Neuronal stem cell (in vitro differentiated cells): ENCODE measurements around the gene BID.

ENCODE experiments used
- DNase-seq: peaks from one replicate; pipeline ENCODE4 v3.0.0-alpha.2; 2013; ENCODE audit warnings: low spot score
- H2AFZ ChIP-seq: one replicate; pipeline ENCODE4 v1.6.1; 2013; ENCODE audit warnings: mild to moderate bottlenecking, low read length, inconsistent platforms
- H2AK5ac ChIP-seq: 2 replicates; pipeline ENCODE4 v1.6.1; 2013; ENCODE audit warnings: low read depth, mild to moderate bottlenecking, inconsistent platforms, low read length, moderate library complexity, mixed read lengths
- H2BK120ac ChIP-seq: 2 replicates; pipeline ENCODE4 v1.6.1; 2013; ENCODE audit warnings: low read depth, mild to moderate bottlenecking, inconsistent platforms, low read length, moderate library complexity, mixed read lengths
- H2BK12ac ChIP-seq: one replicate; pipeline ENCODE4 v1.6.1; 2013; ENCODE audit warnings: low read length, inconsistent platforms
- H2BK15ac ChIP-seq: 2 replicates; pipeline ENCODE4 v1.6.1; 2013; ENCODE audit warnings: mild to moderate bottlenecking, low read length, inconsistent platforms, mixed read lengths
- H2BK5ac ChIP-seq: one replicate; pipeline ENCODE4 v1.6.1; 2013; ENCODE audit warnings: inconsistent platforms, mild to moderate bottlenecking, low read length, moderate library complexity
- H3K14ac ChIP-seq: one replicate; pipeline ENCODE4 v1.6.1; 2013; ENCODE audit warnings: low read length, inconsistent platforms
- H3K18ac ChIP-seq: 2 replicates; pipeline ENCODE4 v1.6.1; 2013; ENCODE audit warnings: low read length, inconsistent platforms
- H3K23ac ChIP-seq: 2 replicates; pipeline ENCODE4 v1.6.1; 2013; ENCODE audit warnings: low read depth, mild to moderate bottlenecking, mixed read lengths, low read length, inconsistent platforms; ENCODE audit not compliant: poor library complexity
- H3K27ac ChIP-seq: replicated peaks from 3 replicates; pipeline ENCODE4 v1.5.1; 2013; ENCODE audit warnings: low read length, inconsistent platforms
- H3K27me3 ChIP-seq, 3 experiments: 2 replicates each; pipeline ENCODE4 v1.6.1; 2013; ENCODE audit warnings: low read length in 3 of 3, mild to moderate bottlenecking in 2 of 3, inconsistent platforms in 1 of 3, low read depth in 1 of 3, mixed read lengths in 1 of 3, moderate library complexity in 1 of 3; ENCODE audit not compliant: control insufficient read depth in 3 of 3, insufficient read depth in 3 of 3
- H3K36me3 ChIP-seq, 2 donors: replicated peaks in 1 of 2; 2 replicates each; pipeline ENCODE4 v1.6.1; 2013; ENCODE audit warnings: low read length in 2 of 2; ENCODE audit not compliant: control insufficient read depth in 2 of 2, insufficient read depth in 2 of 2
- H3K4ac ChIP-seq: 2 replicates; pipeline ENCODE4 v1.6.1; 2013; ENCODE audit warnings: inconsistent platforms, mild to moderate bottlenecking, low read length, moderate library complexity
- H3K4me1 ChIP-seq, 2 donors: 1 replicate in 1 of 2; 2 replicates in 1 of 2; pipeline ENCODE4 v1.6.1; 2013; ENCODE audit warnings: low read length in 2 of 2, low read depth in 1 of 2; ENCODE audit not compliant: control insufficient read depth in 2 of 2, insufficient read depth in 1 of 2
- H3K4me2 ChIP-seq: one replicate; pipeline ENCODE4 v1.6.1; 2013; ENCODE audit warnings: mild to moderate bottlenecking, low read length, inconsistent platforms; ENCODE audit not compliant: insufficient read depth, poor library complexity, severe bottlenecking
- H3K4me3 ChIP-seq, 2 donors: 2 replicates each; pipeline ENCODE4 v1.5.1; 2013; ENCODE audit warnings: low read length in 2 of 2, mild to moderate bottlenecking in 2 of 2, inconsistent platforms in 1 of 2, moderate library complexity in 1 of 2
- H3K79me1 ChIP-seq: one replicate; pipeline ENCODE4 v1.6.1; 2013; ENCODE audit warnings: low read depth, mild to moderate bottlenecking, inconsistent platforms, low read length, moderate library complexity
- H3K9ac ChIP-seq: one replicate; pipeline ENCODE4 v1.6.1; 2013; ENCODE audit warnings: mild to moderate bottlenecking, low read depth, low read length, inconsistent platforms; ENCODE audit not compliant: poor library complexity
- H3K9me3 ChIP-seq, 2 donors: replicated peaks in 1 of 2; 2 replicates each; pipeline versions ENCODE3 to v1.6.1; 2013; ENCODE audit warnings: low read length in 2 of 2, mild to moderate bottlenecking in 2 of 2, inconsistent platforms in 1 of 2, low read depth in 1 of 2, mixed read lengths in 1 of 2, moderate library complexity in 1 of 2; ENCODE audit not compliant: control insufficient read depth in 2 of 2, insufficient read depth in 1 of 2
- H4K8ac ChIP-seq: one replicate; pipeline ENCODE4 v1.6.1; 2013; ENCODE audit warnings: low read depth, mild to moderate bottlenecking, inconsistent platforms, low read length, moderate library complexity
- H4K91ac ChIP-seq: one replicate; pipeline ENCODE4 v1.6.1; 2013; ENCODE audit warnings: low read length, low read depth, mild to moderate bottlenecking, inconsistent platforms; ENCODE audit not compliant: poor library complexity
- WGBS, 2 donors: extraction: QIAGEN DNeasy Blood & Tissue Kit; methylation state at CpG; one replicate each; pipeline ENCODE4 v1.1.7; 2013; ENCODE audit warnings: missing lambda C conversion rate in 2 of 2, mixed read lengths in 1 of 2; ENCODE audit not compliant: insufficient read length in 2 of 2, insufficient replicate concordance in 1 of 2; ENCODE audit errors: extremely low coverage in 2 of 2; 5-methylcytosine and 5-hydroxymethylcytosine counted together

The BID gene

DNA sequence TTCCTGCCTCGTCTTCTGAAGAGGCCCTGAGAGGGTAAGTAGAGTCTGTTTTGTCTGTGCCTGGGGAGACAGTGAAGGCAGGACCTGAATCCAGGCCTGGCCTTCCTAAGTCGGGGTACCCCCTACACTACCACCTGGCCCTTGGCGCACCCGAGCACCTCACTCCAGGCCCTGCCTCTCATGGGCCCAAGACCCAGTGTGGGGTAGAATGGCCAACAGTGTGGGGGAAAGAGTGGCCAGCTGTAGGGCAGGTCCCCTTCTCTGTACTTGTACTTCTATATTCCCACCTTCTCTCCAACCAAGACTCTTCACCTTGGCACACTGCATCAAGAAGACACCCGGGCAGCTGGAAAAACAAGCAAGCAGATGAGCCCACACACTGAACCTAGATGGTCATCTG lies 22.4 kb upstream of the BID start:
- Histone ChIP-seq H3K18ac (no peak overlapping the region), H2AFZ (no peak overlapping the region)
- no CpG with 5 or more reads among the region's 5 CpGs for WGBS, 2 donors

DNA sequence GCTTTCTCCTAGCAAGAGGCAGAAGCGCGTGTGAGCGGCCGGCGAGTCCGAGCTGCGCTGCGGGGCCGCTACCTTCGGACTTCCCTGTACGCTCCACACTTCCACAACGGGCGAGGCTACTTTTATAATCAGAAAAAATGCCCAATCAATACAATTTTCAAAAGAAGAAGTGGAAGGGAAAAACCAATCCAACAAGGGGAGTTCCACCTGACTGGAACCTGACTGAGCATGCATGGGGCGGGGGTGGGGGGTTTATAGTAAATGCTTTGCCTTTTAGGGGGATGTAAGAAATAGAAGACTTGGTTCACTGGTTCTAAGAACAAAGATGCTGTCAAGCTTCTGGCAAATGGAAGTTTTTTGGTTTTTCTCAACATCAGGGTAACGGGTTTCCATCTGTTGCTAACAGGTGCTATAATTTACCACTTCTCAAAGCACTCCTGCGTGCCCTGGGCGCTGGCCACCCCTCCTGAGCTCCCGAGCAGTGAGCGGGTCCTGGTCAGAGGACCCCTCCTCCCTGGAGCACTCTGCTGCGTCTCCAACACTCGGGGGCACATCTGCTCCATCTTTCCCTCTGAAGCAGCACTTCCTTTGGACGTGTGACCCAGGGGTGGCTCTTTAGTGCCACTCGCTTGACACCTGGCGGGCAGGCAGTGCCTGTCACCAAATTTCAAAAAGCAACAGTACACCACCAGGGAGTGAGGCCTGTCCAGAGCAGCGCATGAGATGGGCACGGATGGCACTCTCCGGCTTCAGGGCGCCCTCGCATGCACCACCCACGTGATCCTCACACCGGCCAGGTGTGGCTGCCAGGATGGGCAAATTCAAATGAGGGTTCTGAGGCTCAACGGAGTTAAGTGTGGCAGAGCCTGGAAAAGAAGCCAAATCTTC lies 21.6 kb upstream of the BID start:
- Histone ChIP-seq H3K36me3 (no peaks in the 10 kb centered on the region), H3K4ac (peak overlapping the region; percentile 77), H3K9me3 (no peaks in the 10 kb centered on the region), H3K23ac (no peak overlapping the region), H4K8ac (no peak overlapping the region), H3K79me1 (peaks cover 2% of the 10 kb centered on the region), H3K18ac (peak overlapping the region; percentile 49), H2AK5ac (peak overlapping the region; percentile 54), H3K9ac (peak overlapping the region; percentile 16), H4K91ac (no peak overlapping the region), H2AFZ (no peak overlapping the region), H3K4me3 (no peak overlapping the region), H3K27ac (no peak overlapping the region), H2BK15ac (no peak overlapping the region), H3K14ac (no peak overlapping the region), H2BK12ac (no peak overlapping the region), H2BK120ac (no peak overlapping the region), H3K27me3 (no peaks in the 10 kb centered on the region), H3K4me1 (peaks cover 0 to 1% of the 10 kb centered on the region in 2 donors), H2BK5ac (no peak overlapping the region), H3K4me2 (no peak overlapping the region)
- no peak for DNase-seq
- WGBS, 2 donors: no CpG with 5 or more reads among the region's 32 CpGs

More for the DNA sequence above, 22.4 kb upstream of the BID start:
- H3K14ac ChIP-seq: no peak overlapping the region
- peak overlapping the region; percentile 75 for H3K23ac ChIP-seq
- H3K27me3 ChIP-seq: no peaks in the 10 kb centered on the region
- DNase-seq: no peak
- peaks cover 0 to 1% of the 10 kb centered on the region in 2 donors for H3K4me1 ChIP-seq
- no peak overlapping the region for H2BK15ac ChIP-seq
- H3K27ac ChIP-seq: no peak overlapping the region
- H3K4ac ChIP-seq: no peak overlapping the region
- H2AK5ac ChIP-seq: peak overlapping the region; percentile 82
- H4K8ac ChIP-seq: no peak overlapping the region
- H4K91ac ChIP-seq: no peak overlapping the region
- no peak overlapping the region for H2BK120ac ChIP-seq
- peaks cover 2% of the 10 kb centered on the region for H3K79me1 ChIP-seq
- H3K36me3 ChIP-seq: no peaks in the 10 kb centered on the region
- H3K4me3 ChIP-seq: no peak overlapping the region
- no peak overlapping the region for H2BK5ac ChIP-seq
- H2BK12ac ChIP-seq: peak overlapping the region; percentile 35
- H3K9ac ChIP-seq: no peak overlapping the region
- H3K4me2 ChIP-seq: no peak overlapping the region
- H3K9me3 ChIP-seq: no peaks in the 10 kb centered on the region

DNA sequence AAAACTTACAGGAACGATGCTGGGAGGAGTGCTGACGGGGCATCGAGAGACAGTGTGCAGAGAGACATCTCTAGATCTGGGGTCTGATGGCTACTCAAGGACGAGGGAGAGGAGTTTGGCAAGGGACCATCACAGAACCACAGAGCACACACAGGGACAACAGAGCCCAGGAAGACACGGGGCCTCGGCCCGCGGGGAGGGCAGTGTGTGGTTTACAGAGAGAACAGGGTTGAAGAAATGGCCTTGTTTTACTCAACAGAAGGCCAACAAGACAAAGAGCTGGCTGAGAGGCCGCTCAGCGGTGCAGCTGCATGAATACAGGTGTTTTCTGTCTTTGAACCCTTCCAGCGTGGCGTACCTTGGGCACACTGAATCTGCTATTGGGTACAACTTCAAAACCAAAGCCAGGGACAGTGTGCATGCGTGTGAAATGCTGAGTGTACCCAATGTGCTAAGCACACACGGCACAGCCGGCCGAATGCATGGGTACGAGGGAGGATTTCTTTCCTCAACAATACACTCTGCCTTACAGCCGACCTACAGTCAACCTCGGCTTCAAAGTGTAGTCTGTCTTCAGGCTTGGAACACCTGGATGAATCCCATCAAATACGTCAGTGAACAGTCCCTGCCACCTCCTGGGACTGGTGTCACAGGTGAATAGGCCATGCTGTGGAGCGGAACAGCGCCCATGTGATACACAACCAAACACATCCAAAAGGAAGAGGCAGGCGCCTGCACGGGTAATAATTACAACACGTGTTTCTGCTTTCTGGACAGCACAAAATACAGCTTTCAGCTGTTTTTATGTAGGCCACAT lies 20.7 kb upstream of the BID start:
- H3K4me3 ChIP-seq: no peak overlapping the region
- WGBS, 2 donors: no CpG with 5 or more reads among the region's 25 CpGs
- no peak overlapping the region for H4K91ac ChIP-seq
- no peaks in the 10 kb centered on the region for H3K9me3 ChIP-seq
- no peak overlapping the region for H3K27ac ChIP-seq
- no peak overlapping the region for H3K4me2 ChIP-seq
- peaks cover 0 to 8% of the 10 kb centered on the region in 2 donors for H3K36me3 ChIP-seq
- H3K4ac ChIP-seq: no peak overlapping the region
- no peak overlapping the region for H2BK5ac ChIP-seq
- no peak overlapping the region for H3K9ac ChIP-seq
- H3K14ac ChIP-seq: no peak overlapping the region
- no peak overlapping the region for H4K8ac ChIP-seq
- peaks cover 0 to 1% of the 10 kb centered on the region in 2 donors for H3K4me1 ChIP-seq
- no peak overlapping the region for H2BK15ac ChIP-seq
- no peak overlapping the region for H2BK12ac ChIP-seq
- H3K23ac ChIP-seq: no peak overlapping the region
- no peaks in the 10 kb centered on the region for H3K27me3 ChIP-seq
- H3K18ac ChIP-seq: no peak overlapping the region
- H3K79me1 ChIP-seq: peaks cover 2% of the 10 kb centered on the region
- H2BK120ac ChIP-seq: no peak overlapping the region
- H2AK5ac ChIP-seq: no peak overlapping the region
- H2AFZ ChIP-seq: no peak overlapping the region
- DNase-seq: no peak
